ENCODE data around the gene SET. TPM values are rescaled to one million over a fixed set of nuclear protein-coding genes. Genes with fewer than 3 reads are reported as not detected.

Gene SET
- total RNA-seq, 2 experiments from 2014 or later = 598 to 701 TPM

- DNase-seq (ENCODE audit: low spot score) = no peak
- H2AFZ ChIP-seq (ENCODE audit: low read length) = no peak overlapping the region
- no peak overlapping the region for H3K4me3 ChIP-seq (ENCODE audit: low read depth, low read length, poor library complexity, severe bottlenecking)
- H3K36me3 ChIP-seq (ENCODE audit: insufficient read depth, low read length) = peaks cover 4% of the 10 kb centered on the region; the same call in 1 of the 2 replicates
- intact Hi-C loops (cut with micrococcal nuclease; ENCODE audit: unreplicated experiment) = loop anchor here (10.0 kb wide), 3 partner anchors 83 to 197 kb away; partner anchors contain the start of genes PHYHD1 and SPTAN1
- H3K4me2 ChIP-seq (ENCODE audit: low read length) = no peak overlapping the region
- TF ChIP-seq, protein P1, sequence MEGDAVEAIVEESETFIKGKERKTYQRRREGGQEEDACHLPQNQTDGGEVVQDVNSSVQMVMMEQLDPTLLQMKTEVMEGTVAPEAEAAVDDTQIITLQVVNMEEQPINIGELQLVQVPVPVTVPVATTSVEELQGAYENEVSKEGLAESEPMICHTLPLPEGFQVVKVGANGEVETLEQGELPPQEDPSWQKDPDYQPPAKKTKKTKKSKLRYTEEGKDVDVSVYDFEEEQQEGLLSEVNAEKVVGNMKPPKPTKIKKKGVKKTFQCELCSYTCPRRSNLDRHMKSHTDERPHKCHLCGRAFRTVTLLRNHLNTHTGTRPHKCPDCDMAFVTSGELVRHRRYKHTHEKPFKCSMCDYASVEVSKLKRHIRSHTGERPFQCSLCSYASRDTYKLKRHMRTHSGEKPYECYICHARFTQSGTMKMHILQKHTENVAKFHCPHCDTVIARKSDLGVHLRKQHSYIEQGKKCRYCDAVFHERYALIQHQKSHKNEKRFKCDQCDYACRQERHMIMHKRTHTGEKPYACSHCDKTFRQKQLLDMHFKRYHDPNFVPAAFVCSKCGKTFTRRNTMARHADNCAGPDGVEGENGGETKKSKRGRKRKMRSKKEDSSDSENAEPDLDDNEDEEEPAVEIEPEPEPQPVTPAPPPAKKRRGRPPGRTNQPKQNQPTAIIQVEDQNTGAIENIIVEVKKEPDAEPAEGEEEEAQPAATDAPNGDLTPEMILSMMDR (conservative IDR thresholded peaks at IDR 0.05; ENCODE audit: low read length) = no peak
- H3K4me1 ChIP-seq (ENCODE audit: insufficient read depth, low read length, poor library complexity, severe bottlenecking) = peaks cover 19% of the 10 kb centered on the region
- no peaks in the 10 kb centered on the region for H3K9me2 ChIP-seq (ENCODE audit: insufficient read depth, low read length)
- H3K27ac ChIP-seq (ENCODE audit: low read depth, low read length, poor library complexity, severe bottlenecking) = no peak overlapping the region
- ChIA-PET POLR2A (interaction anchor here (0.6 kb wide), 1 partner anchor 143 kb away, joined by 5 read pairs; no protein-coding TSS in a partner anchor), CTCF (ENCODE audit: unreplicated experiment) (no interaction called here)
- no peaks in the 10 kb centered on the region for H4K20me1 ChIP-seq (ENCODE audit: insufficient read depth, low read length)
- H3K79me2 ChIP-seq (ENCODE audit: insufficient read depth, low read depth, low read length) = peaks cover 5% of the 10 kb centered on the region; the same call in 1 of the 2 replicates
- BruUV-seq (replicated peaks) = no TSS peak
- H3K9me3 ChIP-seq (ENCODE audit: low read length) = no peaks in the 10 kb centered on the region
These were observed 39.3 kb downstream of the SET start for GRCh38 chr9:128728298-128728697.

DNA sequence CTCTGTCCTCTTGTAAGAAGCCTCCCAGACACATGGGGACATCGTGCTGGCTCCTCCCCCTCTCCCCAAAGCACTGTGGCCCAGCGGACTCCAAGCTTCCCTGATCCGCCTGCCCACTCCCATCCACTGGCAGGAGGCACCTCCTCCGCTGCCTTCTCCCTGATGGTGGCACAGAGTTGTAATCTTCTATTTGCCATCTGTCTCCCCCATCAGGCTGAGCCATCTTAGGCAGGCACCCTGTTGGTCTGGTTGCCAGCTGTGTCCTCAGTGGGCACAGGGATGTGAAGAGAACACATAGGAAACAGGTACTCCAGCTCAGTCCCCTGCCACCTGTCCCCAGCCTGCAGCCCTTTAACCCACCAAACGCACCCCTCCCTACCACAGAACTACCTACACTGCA, 40.3 kb downstream of the SET start:
- ChIA-PET POLR2A (no interaction called here), CTCF (ENCODE audit: unreplicated experiment) (no interaction called here)
- H3K9me3 ChIP-seq (ENCODE audit: low read length) = no peaks in the 10 kb centered on the region
- H3K4me1 ChIP-seq (ENCODE audit: insufficient read depth, low read length, poor library complexity, severe bottlenecking) = peaks cover 19% of the 10 kb centered on the region
- H3K9me2 ChIP-seq (ENCODE audit: insufficient read depth, low read length) = no peaks in the 10 kb centered on the region
- intact Hi-C loops (cut with micrococcal nuclease; ENCODE audit: unreplicated experiment) = loop anchor here (10.0 kb wide), 3 partner anchors 85 to 195 kb away; partner anchors contain the start of genes PHYHD1 and SPTAN1
- no peaks in the 10 kb centered on the region for H3K79me2 ChIP-seq (ENCODE audit: insufficient read depth, low read depth, low read length)
- H4K20me1 ChIP-seq (ENCODE audit: insufficient read depth, low read length) = no peaks in the 10 kb centered on the region
- BruUV-seq (replicated peaks) = no TSS peak
- no peak overlapping the region for H2AFZ ChIP-seq (ENCODE audit: low read length)
- H3K36me3 ChIP-seq (ENCODE audit: insufficient read depth, low read length) = peaks cover 6% of the 10 kb centered on the region; the same call in 1 of the 2 replicates
- DNase-seq (ENCODE audit: low spot score) = no peak
- TF ChIP-seq, protein P1 (conservative IDR thresholded peaks at IDR 0.05; ENCODE audit: low read length) = no peak
- TF ChIP-seq EZH2phosphoT487 (IDR thresholded peaks at IDR 0.05; ENCODE audit: borderline replicate concordance, low read depth, low read length) = no peak
- no peak overlapping the region for H3K4me3 ChIP-seq (ENCODE audit: low read depth, low read length, poor library complexity, severe bottlenecking)
- H3K4me2 ChIP-seq (ENCODE audit: low read length) = no peak overlapping the region
- H3K27ac ChIP-seq (ENCODE audit: low read depth, low read length, poor library complexity, severe bottlenecking) = no peak overlapping the region

DNA sequence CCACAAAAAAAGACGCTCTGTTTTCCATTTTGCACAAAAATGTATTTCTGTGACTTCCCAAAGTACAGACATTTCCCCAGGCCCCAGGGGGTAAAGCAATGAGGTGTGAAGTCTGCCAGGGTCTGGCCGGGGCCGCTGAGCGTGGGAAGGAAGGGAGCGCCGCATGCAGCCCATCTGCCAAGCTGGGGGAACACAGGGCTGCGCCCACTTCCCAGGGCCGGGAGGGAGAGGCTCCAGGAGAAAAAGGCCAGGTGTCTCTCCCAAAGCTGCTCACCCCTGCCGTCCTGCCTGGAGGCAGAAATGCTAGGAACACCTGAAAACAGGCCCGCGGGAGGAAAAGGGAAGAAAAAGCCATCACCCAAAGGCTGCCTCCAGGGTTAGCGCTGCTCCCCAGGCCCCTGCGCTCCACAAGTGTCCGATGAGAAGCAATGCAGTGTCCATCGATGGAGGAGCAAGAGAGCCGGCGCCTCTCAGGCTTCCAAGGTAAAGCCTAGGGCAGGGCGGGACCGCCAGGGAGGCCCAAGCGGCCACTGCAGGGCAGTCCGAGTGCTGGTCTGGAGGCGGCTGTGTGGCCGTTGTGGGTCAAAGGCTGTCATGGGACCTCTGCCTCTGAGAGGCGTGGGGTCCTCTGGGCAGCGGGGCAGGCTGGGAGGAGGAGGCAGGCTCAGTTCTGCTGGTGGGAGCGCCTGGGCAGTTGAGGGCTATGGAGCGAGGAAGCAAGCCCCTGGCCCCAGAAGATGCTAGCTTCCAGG, 40.9 kb downstream of the SET start:
- CTCF ChIA-PET (ENCODE audit: unreplicated experiment) = no interaction called here
- no peak overlapping the region for H3K4me3 ChIP-seq (ENCODE audit: low read depth, low read length, poor library complexity, severe bottlenecking)
- H2AFZ ChIP-seq (ENCODE audit: low read length) = no peak overlapping the region
- H3K9me3 ChIP-seq (ENCODE audit: low read length) = no peaks in the 10 kb centered on the region
- H3K27ac ChIP-seq (ENCODE audit: low read depth, low read length, poor library complexity, severe bottlenecking) = no peak overlapping the region
- H3K79me2 ChIP-seq (ENCODE audit: insufficient read depth, low read depth, low read length) = no peaks in the 10 kb centered on the region
- POLR2A ChIA-PET = no interaction called here
- intact Hi-C loops (cut with micrococcal nuclease; ENCODE audit: unreplicated experiment) = loop anchor here (10.0 kb wide), 3 partner anchors 85 to 195 kb away; partner anchors contain the start of genes PHYHD1 and SPTAN1
- no peak overlapping the region for H3K4me2 ChIP-seq (ENCODE audit: low read length)
- no peak for DNase-seq (ENCODE audit: low spot score)
- peaks cover 6% of the 10 kb centered on the region; the same call in 1 of the 2 replicates for H3K36me3 ChIP-seq (ENCODE audit: insufficient read depth, low read length)
- TF ChIP-seq, protein P1 (conservative IDR thresholded peaks at IDR 0.05; ENCODE audit: low read length) = no peak
- no peak for TF ChIP-seq EZH2phosphoT487 (IDR thresholded peaks at IDR 0.05; ENCODE audit: borderline replicate concordance, low read depth, low read length)
- no peaks in the 10 kb centered on the region for H3K9me2 ChIP-seq (ENCODE audit: insufficient read depth, low read length)
- H4K20me1 ChIP-seq (ENCODE audit: insufficient read depth, low read length) = no peaks in the 10 kb centered on the region
- BruUV-seq (replicated peaks) = no TSS peak
- peaks cover 13% of the 10 kb centered on the region for H3K4me1 ChIP-seq (ENCODE audit: insufficient read depth, low read length, poor library complexity, severe bottlenecking)

Measured in OCI-LY7 (cell line).